Sigmoid colon (tissue), 4 donors: Measurements from ENCODE around the gene NUDCD2.

Experiments
- CTCF ChIP-seq, 4 experiments: fragments of 450-650 bp in 3 of 4; fragments of 200-600 bp in 1 of 4; IDR thresholded peaks; one replicate each; pipeline ENCODE4 v1.5.1; 2016 to 2019; ENCODE audit warnings: antibody characterized with exemption in 4 of 4, mild to moderate bottlenecking in 3 of 4, moderate library complexity in 2 of 4
- POLR2AphosphoS5 ChIP-seq, 4 donors: sonication (generic); formaldehyde crosslinking; IDR thresholded peaks; one replicate each; pipeline ENCODE4 v1.6.1; 2017; ENCODE audit warnings: antibody characterized with exemption in 4 of 4

- TF ChIP-seq POLR2AphosphoS5 (IDR thresholded peaks at IDR 0.05), result no peak
- no peak for TF ChIP-seq CTCF (IDR thresholded peaks at IDR 0.05)
Measured at GRCh38 chr5:163447875-163448274, 12.0 kb downstream of the NUDCD2 start.
